K562 (cell line): ENCODE data around the gene PAF1. TPM values are rescaled to one million over a fixed set of nuclear protein-coding genes. Genes with fewer than 3 reads are reported as not detected.

Experiments used
- CBX1 ChIP-seq: sonication (generic); IDR thresholded peaks from 2 replicates; pipeline ENCODE4 v1.6.1; 2016; ENCODE audit warnings: antibody characterized with exemption, low read depth, mild to moderate bottlenecking
- CHAMP1 ChIP-seq: fragments of 450-650 bp; IDR thresholded peaks from 2 replicates; pipeline ENCODE4 v1.6.1; 2016; ENCODE audit warnings: mild to moderate bottlenecking
- ELK1 ChIP-seq: sonication (generic); formaldehyde crosslinking; IDR thresholded peaks from 2 replicates; pipeline ENCODE4 v1.8.1; 2022; ENCODE audit warnings: missing genetic modification reagents
- FOXO4 ChIP-seq: fragments of 450-650 bp; formaldehyde crosslinking; IDR thresholded peaks from 2 replicates; pipeline ENCODE4 v1.4.0; 2020; ENCODE audit warnings: mild to moderate bottlenecking, moderate library complexity
- HIVEP1 ChIP-seq: fragments of 250-450 bp; sonication (Bioruptor Pico); IDR thresholded peaks from 2 replicates; pipeline ENCODE4 v1.4.0; 2020; ENCODE audit warnings: mild to moderate bottlenecking
- MYNN ChIP-seq, 2 experiments: sonication (generic); formaldehyde crosslinking in 1 of 2; IDR thresholded peaks; 2 replicates each; pipeline versions ENCODE4 v1.5.0 to v1.6.1; 2016 to 2020; ENCODE audit warnings: antibody characterized with exemption in 1 of 2, missing genetic modification reagents in 1 of 2
- NFE2 ChIP-seq: IDR thresholded peaks from 2 replicates; pipeline ENCODE4 v1.6.1; 2014; ENCODE audit warnings: antibody characterized with exemption, low read depth
- NFXL1 ChIP-seq: fragments of 450-650 bp; formaldehyde crosslinking; IDR thresholded peaks from 2 replicates; pipeline ENCODE4 v1.4.0; 2021; ENCODE audit warnings: mild to moderate bottlenecking
- PHF21A ChIP-seq: fragments of 450-650 bp; IDR thresholded peaks from 2 replicates; pipeline ENCODE4 v1.6.1; 2017; ENCODE audit warnings: low read depth, borderline replicate concordance
- POLR2G ChIP-seq: fragments of 200-400 bp; formaldehyde crosslinking; IDR thresholded peaks from 2 replicates; pipeline ENCODE4 v1.6.1; 2017; ENCODE audit warnings: low read depth, mild to moderate bottlenecking, antibody characterized with exemption, low read length, moderate library complexity
- SP1 ChIP-seq: sonication (generic); formaldehyde crosslinking; IDR thresholded peaks from 2 replicates; pipeline ENCODE4 v1.8.1; 2022; ENCODE audit warnings: mild to moderate bottlenecking, missing genetic modification reagents
- SPI1 ChIP-seq: IDR thresholded peaks from 2 replicates; pipeline ENCODE4 v1.6.1; 2011; ENCODE audit warnings: low read depth, low read length, control low read depth, borderline replicate concordance
- TFE3 ChIP-seq: fragments of 450-650 bp; formaldehyde crosslinking; IDR thresholded peaks from 2 replicates; pipeline ENCODE4 v1.4.0; 2020; ENCODE audit warnings: mild to moderate bottlenecking, mixed read lengths
- TOE1 ChIP-seq, 2 experiments: fragments of 450-650 bp in 1 of 2; sonication (generic) in 1 of 2; formaldehyde crosslinking in 1 of 2; IDR thresholded peaks; 2 replicates each; pipeline versions ENCODE4 v1.7.1 to v1.8.0; 2016 to 2022; ENCODE audit warnings: borderline replicate concordance in 2 of 2, mild to moderate bottlenecking in 2 of 2, antibody characterized with exemption in 1 of 2, inconsistent platforms in 1 of 2, low read depth in 1 of 2, missing genetic modification reagents in 1 of 2, moderate library complexity in 1 of 2
- ZBTB26 ChIP-seq: fragments of 450-650 bp; formaldehyde crosslinking; IDR thresholded peaks from 2 replicates; pipeline ENCODE4 v1.4.0; 2022; ENCODE audit warnings: missing genetic modification characterization
- ZNF133 ChIP-seq: fragments of 250-450 bp; sonication (Bioruptor Pico); IDR thresholded peaks from 2 replicates; pipeline ENCODE4 v1.4.0; 2020; ENCODE audit warnings: mild to moderate bottlenecking
- ZNF143 ChIP-seq: sonication (generic); formaldehyde crosslinking; IDR thresholded peaks from 2 replicates; pipeline ENCODE4 v1.9.0; 2022; ENCODE audit warnings: mild to moderate bottlenecking, missing genetic modification reagents
- ZNF24 ChIP-seq: fragments of 450-650 bp; IDR thresholded peaks from 2 replicates; pipeline ENCODE4 v1.6.1; 2016
- ZNF316 ChIP-seq: fragments of 450-650 bp; IDR thresholded peaks from 2 replicates; pipeline ENCODE4 v1.6.1; 2016
- polyA plus RNA-seq, 8 experiments: library from polyadenylated mRNA; depleted of rRNA in 4 of 8; stranded (reverse) in 5 of 8; unstranded in 3 of 8; fragments of >200 nt; fragmentation: Nextera tagmentation in 2 of 8; fragmentation: Illumina TruSeq in 1 of 8; extraction: Ambion mirVana in 2 of 8; extraction: Trizol in 1 of 8; gene quantifications; 2 replicates each; pipeline versions ENCODE4 v1.2.1 to v1.2.3, GENCODE V29; 2011 to 2014; ENCODE audit warnings: inconsistent platforms in 1 of 8, missing spikeins in 1 of 8
- total RNA-seq, 7 experiments: library from RNA; depleted of rRNA in 6 of 7; stranded (reverse); fragments of >200 nt in 6 of 7; fragmentation: Illumina TruSeq in 2 of 7; extraction: Trizol in 2 of 7; gene quantifications; 2 replicates each; pipeline versions ENCODE4 v1.2.1 to v1.2.3, GENCODE V29; 2011 to 2021; ENCODE audit warnings: low replicate concordance in 1 of 7

PAF1 gene
- total and polyA plus RNA-seq, 9 of the 15 experiments (the other 6 are each of a cell fraction or from before 2014, with no cell fraction given) = 1.5 to 45.0 (median 33.8) TPM

GRCh38 chr19:39397360-39398296 is 6.7 kb upstream of the PAF1 start (continued):
- TF ChIP-seq CHAMP1 (no peak), TFE3 (CRISPR knock-in tag) (no peak), PHF21A (peak; percentile 36; the same call in 1 of the 2 replicates), ZNF143 (no peak), SPI1 (0 out of 2 replicates have a peak, but pooled peaks have one; percentile 2), ZNF316 (no peak), TOE1 (IDR thresholded peaks at IDR 0.05; ENCODE audit: borderline replicate concordance) (peak; percentile 49), TOE1 (CRISPR knock-in tag; IDR thresholded peaks at IDR 0.05; ENCODE audit: borderline replicate concordance, low read depth) (no peak), CBX1 (peak; percentile 79; the same call in 1 of the 2 replicates), ZBTB26 (CRISPR knock-in tag) (no peak), MYNN (IDR thresholded peaks at IDR 0.05) (0 out of 2 replicates have a peak, but pooled peaks have one; percentile 49), MYNN (CRISPR knock-in tag; IDR thresholded peaks at IDR 0.05) (no peak), ZNF133 (CRISPR knock-in tag) (no peak), FOXO4 (CRISPR knock-in tag) (no peak), SP1 (CRISPR knock-in tag) (peak; percentile 81), POLR2G (peak; percentile 66), ELK1 (no peak), HIVEP1 (0 out of 2 replicates have a peak, but pooled peaks have one; percentile 38), ZNF24 (peak; percentile 28; the same call in 1 of the 2 replicates), NFE2 (0 out of 2 replicates have a peak, but pooled peaks have one; percentile 10), NFXL1 (CRISPR knock-in tag) (no peak)
